AG08396 (cell line): ENCODE measurements around the gene ITGB6.

Source experiments
- DNase-seq: peaks from one replicate; pipeline ENCODE4 v3.0.0; 2012; ENCODE audit warnings: low spot score, mixed read lengths

The ITGB6 gene

DNA sequence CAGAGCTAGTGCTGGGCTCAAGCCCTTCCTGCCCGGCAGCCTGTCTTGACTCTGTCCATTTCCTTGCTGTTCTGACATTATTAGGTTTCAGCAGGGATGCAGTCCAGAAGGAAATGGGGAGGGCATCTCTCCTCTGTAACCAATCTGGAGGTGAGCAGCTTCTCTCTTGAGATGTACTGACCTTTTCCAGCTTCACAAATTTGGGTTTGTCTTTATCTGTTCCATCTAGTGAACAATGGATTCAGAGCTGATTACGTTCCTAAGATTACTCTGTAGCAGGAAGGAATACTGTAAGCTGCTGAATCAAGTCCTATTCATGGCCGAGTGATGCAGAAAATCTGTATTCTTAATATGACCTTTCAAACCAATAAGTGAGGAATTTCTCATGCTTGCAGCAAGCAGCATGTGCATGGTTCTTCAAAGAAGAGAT lies 148.7 kb downstream of the ITGB6 start:
- no peak for DNase-seq

DNA sequence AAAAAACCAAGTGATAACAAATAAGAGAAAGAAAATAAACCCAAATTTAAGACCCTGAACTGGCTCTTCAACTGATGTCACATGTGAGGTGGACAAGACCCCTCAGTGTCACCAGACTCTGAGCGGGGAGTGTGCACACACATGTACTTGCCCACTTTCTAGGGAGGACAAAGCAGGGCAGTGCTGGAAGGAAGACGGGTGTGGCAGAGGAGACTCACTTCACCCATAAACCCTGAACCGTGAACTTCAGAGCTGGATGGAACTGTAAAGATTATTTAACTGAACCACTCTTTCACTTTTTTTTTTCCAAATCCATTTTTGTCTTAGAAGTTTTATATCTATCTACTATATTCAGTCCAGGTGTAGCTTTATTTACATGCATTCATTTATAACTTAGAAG lies 149.9 kb downstream of the ITGB6 start:
- no peak for DNase-seq
